GOT3 (cell line): ENCODE measurements around the gene WDR62.
A peak's percentile ranks its signal among the peaks of the same experiment; 100 is the strongest.
"Not testable (repeated sequence)": the region's sequence is repeated elsewhere in the genome, so short reads cannot be mapped to it uniquely, and the experiment has no call there.

Source experiments
- DNase-seq: peaks from one replicate; lab custom pipeline; 2025; ENCODE audit warnings: mixed read lengths; lab: John Stamatoyannopoulos, UW

WDR62 gene

GRCh38 chr19:36110487-36111199 lies 55.9 kb downstream of the WDR62 start, which contains the start of gene OVOL3:
Gene OVOL3 (plus strand): TSS chr19:36111143. CDS start chr19:36111203, 60 bp downstream.
- no peak for DNase-seq

DNA sequence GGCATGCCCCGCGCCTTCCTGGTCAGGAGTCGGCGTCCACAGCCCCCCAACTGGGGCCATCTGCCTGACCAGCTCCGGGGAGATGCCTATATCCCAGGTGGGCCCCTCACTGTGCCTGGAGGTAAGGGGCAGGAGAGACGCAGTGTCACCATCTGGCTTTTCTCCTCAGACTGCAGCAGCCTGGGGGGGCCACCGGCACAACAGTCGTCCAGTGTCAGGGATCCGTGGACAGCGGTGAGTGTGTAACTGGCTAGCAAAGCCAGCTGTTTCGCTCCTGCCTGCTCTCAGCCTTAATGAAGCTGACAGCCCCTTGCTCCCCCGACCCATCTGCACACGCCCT lies 56.5 kb downstream of the WDR62 start:
- no peak for DNase-seq

GRCh38 chr19:36112678-36113077 lies 58.0 kb downstream of the WDR62 start:
- DNase-seq = no peak

DNA sequence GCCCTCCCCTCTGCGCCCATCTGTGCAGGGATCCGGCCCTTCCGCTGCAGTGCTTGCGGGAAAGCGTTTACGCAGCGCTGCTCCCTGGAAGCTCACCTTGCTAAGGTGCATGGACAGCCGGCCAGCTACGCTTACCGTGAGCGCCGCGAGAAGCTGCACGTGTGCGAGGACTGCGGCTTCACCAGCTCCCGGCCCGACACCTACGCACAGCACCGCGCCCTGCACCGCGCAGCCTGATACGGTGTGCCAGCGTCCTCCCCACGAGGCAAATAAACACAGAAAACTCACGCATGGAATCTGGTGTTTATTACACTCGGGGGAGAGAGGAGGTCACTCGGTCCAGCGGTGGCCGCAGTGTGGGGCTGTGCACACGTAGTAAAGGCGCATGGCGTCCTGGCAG lies 58.7 kb downstream of the WDR62 start:
- no peak for DNase-seq

DNA sequence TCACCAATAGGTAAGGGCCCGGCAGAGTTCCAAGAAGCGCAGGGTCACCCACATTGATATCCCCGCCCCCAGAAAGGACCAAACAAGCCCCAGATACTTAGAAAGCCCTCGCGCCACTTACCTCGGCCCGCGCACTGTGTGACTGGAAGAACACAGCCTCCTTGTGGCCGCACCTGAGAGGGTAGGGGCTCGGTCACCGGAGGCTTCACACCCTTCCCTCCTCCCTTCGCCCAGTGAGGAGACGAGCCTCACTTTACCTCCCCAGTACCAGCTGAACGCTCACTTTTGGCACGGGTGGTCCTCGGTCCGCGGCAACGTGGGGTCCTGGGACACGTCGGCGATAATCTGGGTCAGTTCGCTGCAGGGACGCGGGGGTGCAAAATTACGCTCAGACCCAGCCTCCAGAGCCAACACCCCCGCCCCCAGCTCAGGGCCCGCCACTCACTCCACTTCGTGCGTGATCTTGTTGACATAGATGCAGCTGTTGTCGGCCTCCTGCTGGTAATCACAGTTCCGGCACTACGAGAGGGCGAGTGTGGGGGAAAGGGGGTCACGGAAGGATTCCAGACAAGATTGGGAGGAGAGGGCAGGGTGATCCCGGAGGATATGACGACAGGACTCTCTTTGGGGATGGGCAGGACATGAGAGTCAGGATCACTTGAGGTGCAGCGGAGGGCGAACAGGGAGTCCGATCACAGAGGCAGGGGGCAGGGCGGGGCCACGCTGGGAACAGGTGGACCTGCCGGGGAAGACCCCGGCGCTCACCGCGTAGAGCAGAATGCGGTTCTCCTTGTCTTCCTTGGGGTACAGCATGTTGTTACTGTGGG lies 59.4 kb downstream of the WDR62 start:
- DNase-seq = no peak

- DNase-seq = peak; percentile 94
Observed at GRCh38 chr19:36114721-36115452, 60.2 kb downstream of the WDR62 start, which contains the start of gene POLR2I. Gene POLR2I (minus strand): TSS chr19:36114875. CDS start chr19:36114856, 19 bp downstream.

DNA sequence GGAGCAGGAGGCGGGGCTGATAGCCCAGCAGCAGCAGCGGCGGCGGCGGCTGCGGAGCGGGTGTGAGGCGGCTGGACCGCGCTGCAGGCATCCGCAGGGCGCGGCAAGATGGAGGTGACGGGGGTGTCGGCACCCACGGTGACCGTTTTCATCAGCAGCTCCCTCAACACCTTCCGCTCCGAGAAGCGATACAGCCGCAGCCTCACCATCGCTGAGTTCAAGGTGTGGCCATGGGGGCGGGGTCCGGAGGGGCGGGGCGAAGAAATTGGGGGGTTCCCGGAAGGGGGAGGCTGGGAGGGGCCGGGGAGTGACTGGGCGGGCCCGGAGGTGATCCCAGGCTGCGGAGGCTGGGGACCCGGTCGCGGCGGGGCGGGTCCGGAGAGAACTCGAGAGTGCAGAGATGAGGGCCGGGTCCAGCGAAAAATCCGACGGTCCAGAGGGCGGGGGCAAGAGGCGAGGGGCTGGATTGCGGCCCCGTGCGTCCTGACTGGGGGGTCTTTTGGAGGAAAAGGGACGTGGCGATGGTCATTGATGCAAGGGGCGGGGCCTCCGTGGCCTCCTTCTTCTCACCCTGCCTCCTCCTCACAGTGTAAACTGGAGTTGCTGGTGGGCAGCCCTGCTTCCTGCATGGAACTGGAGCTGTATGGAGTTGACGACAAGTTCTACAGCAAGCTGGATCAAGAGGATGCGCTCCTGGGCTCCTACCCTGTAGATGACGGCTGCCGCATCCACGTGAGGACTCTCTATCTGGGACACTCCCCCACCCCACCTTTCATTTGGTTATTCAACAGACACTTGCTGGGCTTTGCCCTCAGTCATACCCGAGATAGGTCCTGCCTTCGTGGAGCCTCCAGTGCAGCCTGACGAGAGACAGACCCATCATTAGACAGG lies 61.0 kb downstream of the WDR62 start, which contains the start of gene TBCB:
Gene TBCB, plus strand, starts transcription at position 16 of the 891 bp plus-strand sequence. Its CDS starts 93 bp downstream, at position 109.
- no peak for DNase-seq

DNA sequence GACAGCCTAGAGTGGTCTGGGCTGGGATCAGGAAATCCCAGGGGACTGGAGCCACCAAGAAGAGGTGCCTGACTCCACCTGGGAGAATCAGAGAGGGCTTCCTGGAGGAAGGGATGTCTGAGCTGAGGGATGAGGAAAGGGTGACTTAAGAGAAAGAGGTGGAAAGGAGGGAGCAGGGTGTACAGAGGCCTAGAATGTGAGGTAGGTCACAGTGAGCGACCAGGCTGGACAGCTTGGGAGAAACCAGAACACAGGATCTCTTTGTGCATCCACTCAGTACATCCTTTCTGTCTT lies 61.6 kb downstream of the WDR62 start:
- DNase-seq = no peak

DNA sequence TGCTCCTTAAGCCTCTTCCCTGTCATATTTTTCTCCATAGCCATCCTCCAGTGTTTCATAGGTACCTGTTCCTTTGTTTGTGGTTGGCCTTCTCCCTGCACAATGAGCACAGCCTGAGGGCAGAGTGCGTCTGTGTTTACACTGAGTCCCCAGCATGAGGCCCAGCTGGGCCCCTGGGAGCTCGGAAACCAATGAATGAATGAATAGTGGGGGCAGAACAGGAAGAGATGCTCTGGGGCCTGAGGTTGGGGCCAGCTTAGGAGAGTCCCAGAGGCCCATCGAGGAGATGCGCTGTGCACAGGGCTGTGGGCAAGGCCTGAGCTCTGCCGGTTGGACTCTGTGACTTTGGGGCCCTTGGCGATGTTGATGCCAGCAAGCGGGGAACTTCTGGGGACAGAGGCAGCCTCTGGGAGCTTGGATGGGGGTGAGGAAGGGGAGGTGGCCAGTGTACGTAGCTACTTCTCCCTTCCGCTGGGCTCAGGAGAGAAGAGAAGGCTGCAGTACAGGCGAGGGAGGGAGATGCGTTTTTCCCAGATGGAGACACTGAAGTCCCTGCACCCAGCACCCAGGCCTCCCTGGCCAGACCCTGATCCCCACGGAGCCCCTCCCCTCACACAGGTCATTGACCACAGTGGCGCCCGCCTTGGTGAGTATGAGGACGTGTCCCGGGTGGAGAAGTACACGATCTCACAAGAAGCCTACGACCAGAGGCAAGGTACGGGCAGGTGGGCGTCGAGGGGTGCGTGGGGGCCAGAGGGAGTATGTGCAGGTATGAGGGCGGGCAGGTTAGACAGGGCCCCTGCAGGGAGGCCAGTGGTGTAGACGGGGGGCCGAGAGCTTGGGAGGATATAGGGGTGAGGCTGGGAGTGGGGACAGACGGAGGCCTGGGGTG lies 65.6 kb downstream of the WDR62 start:
- DNase-seq = no peak

GRCh38 chr19:36120984-36121358 lies 66.3 kb downstream of the WDR62 start:
- DNase-seq = no peak

DNA sequence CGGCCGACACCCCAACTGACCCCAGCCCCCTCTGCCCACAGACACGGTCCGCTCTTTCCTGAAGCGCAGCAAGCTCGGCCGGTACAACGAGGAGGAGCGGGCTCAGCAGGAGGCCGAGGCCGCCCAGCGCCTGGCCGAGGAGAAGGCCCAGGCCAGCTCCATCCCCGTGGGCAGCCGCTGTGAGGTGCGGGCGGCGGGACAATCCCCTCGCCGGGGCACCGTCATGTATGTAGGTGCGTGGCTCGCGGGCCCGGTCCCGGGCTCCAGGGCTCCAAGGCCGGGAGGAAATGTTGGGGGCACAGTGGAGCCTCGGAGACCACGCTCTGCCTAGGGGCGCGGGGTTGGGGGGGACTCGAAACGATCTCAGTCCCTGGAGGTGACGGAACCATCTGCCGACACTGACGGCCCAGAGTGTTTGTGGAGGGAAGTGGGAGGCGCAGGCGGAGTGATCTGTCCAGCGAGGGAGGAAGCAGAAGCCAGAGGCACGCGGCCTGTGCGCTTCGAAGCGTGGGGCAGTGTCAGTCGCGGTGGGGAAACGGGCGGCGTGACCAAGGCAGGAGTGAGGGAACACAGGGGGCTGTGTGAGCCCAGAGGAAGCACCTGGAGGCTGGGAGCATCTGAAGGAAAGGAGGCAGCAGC lies 66.9 kb downstream of the WDR62 start:
- no peak for DNase-seq

DNA sequence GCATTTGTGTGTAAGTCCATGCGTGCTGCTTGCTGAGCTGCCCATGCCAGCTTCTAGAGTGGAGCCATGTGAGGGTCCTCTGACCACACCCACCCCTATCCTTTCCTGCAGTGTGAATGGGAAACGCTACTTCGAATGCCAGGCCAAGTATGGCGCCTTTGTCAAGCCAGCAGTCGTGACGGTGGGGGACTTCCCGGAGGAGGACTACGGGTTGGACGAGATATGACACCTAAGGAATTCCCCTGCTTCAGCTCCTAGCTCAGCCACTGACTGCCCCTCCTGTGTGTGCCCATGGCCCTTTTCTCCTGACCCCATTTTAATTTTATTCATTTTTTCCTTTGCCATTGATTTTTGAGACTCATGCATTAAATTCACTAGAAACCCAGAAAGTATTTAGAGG lies 70.9 kb downstream of the WDR62 start:
- DNase-seq = no peak

GRCh38 chr19:36128392-36128736 lies 73.7 kb downstream of the WDR62 start:
- DNase-seq = no peak

DNA sequence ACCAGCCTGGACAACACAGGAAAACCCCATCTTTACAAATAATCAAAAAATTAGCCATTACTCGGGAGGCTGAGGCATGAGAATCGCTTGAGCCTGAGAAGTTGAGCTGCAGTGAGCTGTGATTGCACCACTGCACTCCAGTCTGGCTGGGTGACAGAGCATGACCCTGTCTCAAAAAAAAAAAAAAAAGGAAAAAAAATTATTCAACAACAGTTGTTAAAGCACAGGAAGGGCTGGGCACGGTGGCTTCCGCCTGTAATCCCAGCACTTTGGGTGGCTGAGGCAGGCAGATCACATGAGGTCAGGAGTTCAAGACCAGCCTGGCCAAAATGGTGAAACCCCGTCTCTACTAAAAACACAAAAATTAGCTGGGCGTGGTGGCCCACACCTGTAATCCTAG lies 76.5 kb downstream of the WDR62 start:
- DNase-seq = not testable (repeated sequence)

DNA sequence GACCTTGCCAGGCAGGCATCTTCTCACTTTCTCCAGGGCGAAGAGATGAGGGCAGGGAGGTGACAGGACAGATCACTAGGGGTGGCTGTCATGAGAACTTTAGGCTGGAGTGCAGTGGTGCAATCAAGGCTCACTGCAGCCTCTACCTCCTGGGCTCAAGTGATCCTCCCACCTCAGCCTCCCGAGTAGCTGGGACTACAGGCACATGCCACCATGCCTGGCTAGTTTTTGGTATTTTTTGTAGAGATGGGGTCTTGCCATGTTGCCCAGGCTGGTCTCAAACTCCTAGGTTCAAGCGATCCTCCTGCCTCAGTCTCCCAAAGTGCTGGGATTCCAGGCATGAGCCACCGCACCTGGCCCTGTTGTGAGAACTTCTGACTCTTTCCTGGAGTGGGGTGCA lies 80.2 kb downstream of the WDR62 start:
- DNase-seq = not testable (repeated sequence)

GRCh38 chr19:36136964-36137686 lies 82.4 kb downstream of the WDR62 start:
- DNase-seq = no peak

GRCh38 chr19:36139120-36139472 lies 84.4 kb downstream of the WDR62 start:
- DNase-seq = no peak

GRCh38 chr19:36139473-36140303 lies 85.0 kb downstream of the WDR62 start, which contains the start of gene CAPNS1:
Gene CAPNS1 (plus strand): TSS chr19:36140066. CDS start chr19:36141012, 946 bp downstream.
- DNase-seq = peak; percentile 88
